ENCODE measurements around the gene RALGDS. TPM values are rescaled to one million over a fixed set of nuclear protein-coding genes. Genes with fewer than 3 reads are reported as not detected.

The RALGDS gene
- total RNA-seq, 1 experiment from 2014 or later, result 36.1 TPM

DNA sequence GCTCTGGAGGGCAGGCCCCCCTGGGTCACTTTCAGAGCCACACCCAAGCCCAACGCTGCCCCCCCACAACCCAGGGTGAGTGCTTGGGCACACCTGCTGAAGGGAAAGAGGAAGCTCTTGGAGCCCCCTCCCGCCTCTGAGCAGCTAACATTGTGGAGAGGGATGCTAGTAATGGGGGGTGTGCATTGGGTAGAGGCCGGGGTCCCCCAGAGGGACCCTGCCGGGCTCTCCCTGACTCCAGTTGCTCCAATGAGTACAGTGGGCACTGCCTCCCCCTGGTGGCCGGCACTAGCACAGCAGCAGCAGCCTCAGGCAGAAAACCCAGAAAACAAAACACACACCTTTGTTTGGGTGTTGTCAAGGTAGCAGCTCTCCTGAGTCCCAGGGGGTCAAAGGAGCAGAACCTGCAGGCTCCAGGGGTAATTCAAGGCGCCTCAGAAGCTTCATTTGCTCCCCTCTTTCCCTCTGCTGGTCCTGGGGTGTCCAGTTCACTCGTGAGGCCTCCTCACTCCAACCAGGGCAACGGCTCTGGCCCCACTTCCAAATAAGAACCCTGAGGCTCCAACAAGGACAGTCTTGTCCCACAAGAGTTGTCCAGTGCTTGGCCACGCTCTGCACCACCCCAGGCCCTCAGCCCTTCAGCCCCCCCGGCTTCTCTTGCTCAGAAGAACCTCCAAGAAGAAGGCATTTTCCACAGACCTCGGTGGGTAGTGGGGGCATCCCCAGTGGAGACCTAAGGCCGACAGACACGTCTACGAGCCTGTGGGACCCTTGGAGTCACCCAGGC, 26.6 kb upstream of the RALGDS start:
- Histone ChIP-seq H4K20me1 (ENCODE audit: insufficient read depth) (no peaks in the 10 kb centered on the region; the same call in 1 of the 2 replicates), H2AFZ (ENCODE audit: low read depth, low read length, poor library complexity, severe bottlenecking) (no peak overlapping the region), H3K9me2 (ENCODE audit: insufficient read depth) (no peaks in the 10 kb centered on the region), H3K27me3 (ENCODE audit: insufficient read depth, low read length) (no peaks in the 10 kb centered on the region), H3K9ac (ENCODE audit: low read length) (peak overlapping the region; percentile 87), H3K9me3 (ENCODE audit: control insufficient read depth in 1 of 2, insufficient read depth in 1 of 2, low read depth in 1 of 2, low read length in 2 of 2) (no peaks in the 10 kb centered on the region), H3K79me2 (ENCODE audit: insufficient read depth, low read length) (peaks cover 57% of the 10 kb centered on the region), H3K36me3 (ENCODE audit: control insufficient read depth in 1 of 2, insufficient read depth in 2 of 2, low read length in 2 of 2) (no peaks in the 10 kb centered on the region), H3K27ac (ENCODE audit: low read depth, low read length) (peak overlapping the region; percentile 93), H3K4me3 (replicated peaks in 1 of 2; ENCODE audit: low read depth in 1 of 2, low read length in 2 of 2) (peak overlapping the region; percentile 73 to 94), H3K4me2 (ENCODE audit: low read length) (peak overlapping the region; percentile 96), H3K4me1 (ENCODE audit: control insufficient read depth in 1 of 2, insufficient read depth in 2 of 2, low read length in 2 of 2) (peaks cover 19 to 57% of the 10 kb centered on the region in 2 experiments)
- intact Hi-C loops (cut with micrococcal nuclease), result loop anchor here (2.0 kb wide), 1 partner anchor 27 kb away; the partner anchor contains the start of gene RALGDS
- TF ChIP-seq SIN3A (IDR thresholded peaks at IDR 0.05; ENCODE audit: low read depth) (no peak), YY1 (IDR thresholded peaks at IDR 0.05; ENCODE audit: extremely low read depth, insufficient replicate concordance, low read depth, low read length) (peak; percentile 32)
- TF ChIP-seq, protein P1, sequence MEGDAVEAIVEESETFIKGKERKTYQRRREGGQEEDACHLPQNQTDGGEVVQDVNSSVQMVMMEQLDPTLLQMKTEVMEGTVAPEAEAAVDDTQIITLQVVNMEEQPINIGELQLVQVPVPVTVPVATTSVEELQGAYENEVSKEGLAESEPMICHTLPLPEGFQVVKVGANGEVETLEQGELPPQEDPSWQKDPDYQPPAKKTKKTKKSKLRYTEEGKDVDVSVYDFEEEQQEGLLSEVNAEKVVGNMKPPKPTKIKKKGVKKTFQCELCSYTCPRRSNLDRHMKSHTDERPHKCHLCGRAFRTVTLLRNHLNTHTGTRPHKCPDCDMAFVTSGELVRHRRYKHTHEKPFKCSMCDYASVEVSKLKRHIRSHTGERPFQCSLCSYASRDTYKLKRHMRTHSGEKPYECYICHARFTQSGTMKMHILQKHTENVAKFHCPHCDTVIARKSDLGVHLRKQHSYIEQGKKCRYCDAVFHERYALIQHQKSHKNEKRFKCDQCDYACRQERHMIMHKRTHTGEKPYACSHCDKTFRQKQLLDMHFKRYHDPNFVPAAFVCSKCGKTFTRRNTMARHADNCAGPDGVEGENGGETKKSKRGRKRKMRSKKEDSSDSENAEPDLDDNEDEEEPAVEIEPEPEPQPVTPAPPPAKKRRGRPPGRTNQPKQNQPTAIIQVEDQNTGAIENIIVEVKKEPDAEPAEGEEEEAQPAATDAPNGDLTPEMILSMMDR (IDR thresholded peaks at IDR 0.05 in 2 of 3, conservative IDR thresholded peaks at IDR 0.05 in 1 of 3; ENCODE audit: borderline replicate concordance in 1 of 3, insufficient read depth in 1 of 3, low read depth in 2 of 3, low read length in 2 of 3), result peak in 2 of 3 experiments; percentile 94 to 99; a peak in 4 of 6 replicates
- TSS peak; percentile 64 for BruUV-seq (replicated peaks)
- ATAC-seq (peak; percentile 21; the same call in 1 of the 2 replicates), DNase-seq (ENCODE audit: low read depth, low spot score) (peak; percentile 57)
- ChIA-PET POLR2A (interaction anchor here (1.2 kb wide), 1 partner anchor 12 kb away, joined by 3 read pairs; no protein-coding TSS in a partner anchor), CTCF (interaction anchor here (0.6 to 5.0 kb wide), 8 partner anchors 9 to 171 kb away, joined by 3 to 40 read pairs (median 4); no protein-coding TSS in a partner anchor), RAD21 (ENCODE audit: low non-redundant PET in 1 of 2, low total read pairs in 2 of 2, uncharacterized antibody in 2 of 2, unreplicated experiment in 2 of 2) (no interaction called here)
